Measurements from ENCODE around the gene PPP6C.
"Not testable (repeated sequence)": the region's sequence is repeated elsewhere in the genome, so short reads cannot be mapped to it uniquely, and the experiment has no call there.

The PPP6C gene

DNA sequence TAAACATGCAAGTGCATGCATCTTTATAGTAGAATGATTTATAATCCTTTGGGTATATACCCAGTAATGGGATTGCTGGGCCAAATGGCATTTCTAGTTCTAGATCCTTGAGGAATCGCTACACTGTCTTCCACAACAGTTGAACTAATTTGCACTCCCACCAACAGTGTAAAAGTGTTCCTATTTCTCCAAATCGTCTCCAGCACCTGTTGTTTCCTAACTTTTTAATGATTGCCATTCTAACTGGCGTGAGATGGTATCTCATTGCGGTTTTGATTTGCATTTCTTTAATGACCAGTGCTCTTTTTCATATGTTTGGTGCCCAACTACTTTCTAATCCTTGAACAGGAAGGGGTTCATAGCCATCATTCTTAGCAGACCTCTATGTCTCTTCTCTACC is 7.8 kb downstream of the PPP6C start:
- DNase-seq (ENCODE audit: low read depth in 2 of 2) = not testable (repeated sequence)

- DNase-seq (ENCODE audit: low read depth in 2 of 2) = no peak
Observed at GRCh38 chr9:125180876-125181275, 8.7 kb downstream of the PPP6C start.

GRCh38 chr9:125179776-125180175 is 9.8 kb downstream of the PPP6C start:
- not testable (repeated sequence) for DNase-seq (ENCODE audit: low read depth in 2 of 2)

GRCh38 chr9:125177888-125178287 is 11.7 kb downstream of the PPP6C start:
- no peak for DNase-seq (ENCODE audit: low read depth in 2 of 2)

GRCh38 chr9:125176636-125177035 is 13.0 kb downstream of the PPP6C start:
- no peak for DNase-seq (ENCODE audit: low read depth in 2 of 2)

- DNase-seq (ENCODE audit: low read depth in 2 of 2) = no peak
Observed at GRCh38 chr9:125172031-125172755, 17.4 kb downstream of the PPP6C start.

GRCh38 chr9:125169895-125170294 is 19.7 kb downstream of the PPP6C start:
- no peak for DNase-seq (ENCODE audit: low read depth in 2 of 2)

DNA sequence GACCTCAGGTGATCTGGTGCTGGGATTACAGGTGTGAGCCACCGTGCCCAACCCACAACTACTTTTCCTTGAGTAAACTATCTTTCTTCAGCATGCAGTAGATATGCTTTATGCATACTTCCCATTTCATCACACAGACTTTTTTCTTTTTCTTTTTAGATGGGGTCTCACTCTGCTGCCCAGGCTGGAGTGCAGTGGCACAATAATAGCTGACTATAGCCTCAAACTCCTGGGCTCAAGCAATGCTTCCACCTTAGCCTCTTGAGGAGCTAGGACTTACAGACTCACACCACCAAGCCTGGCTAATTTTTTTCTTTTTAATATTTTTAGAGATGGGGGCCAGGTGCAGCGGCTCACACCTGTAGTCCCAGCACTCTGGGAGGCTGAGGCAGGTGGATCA is 22.8 kb downstream of the PPP6C start:
- no peak for DNase-seq (ENCODE audit: low read depth in 2 of 2)

GRCh38 chr9:125162891-125163290 is 26.7 kb downstream of the PPP6C start:
- DNase-seq (ENCODE audit: low read depth in 2 of 2) = not testable (repeated sequence)

- DNase-seq (ENCODE audit: low read depth in 2 of 2) = no peak
Observed at GRCh38 chr9:125161284-125161918, 28.2 kb downstream of the PPP6C start.

DNA sequence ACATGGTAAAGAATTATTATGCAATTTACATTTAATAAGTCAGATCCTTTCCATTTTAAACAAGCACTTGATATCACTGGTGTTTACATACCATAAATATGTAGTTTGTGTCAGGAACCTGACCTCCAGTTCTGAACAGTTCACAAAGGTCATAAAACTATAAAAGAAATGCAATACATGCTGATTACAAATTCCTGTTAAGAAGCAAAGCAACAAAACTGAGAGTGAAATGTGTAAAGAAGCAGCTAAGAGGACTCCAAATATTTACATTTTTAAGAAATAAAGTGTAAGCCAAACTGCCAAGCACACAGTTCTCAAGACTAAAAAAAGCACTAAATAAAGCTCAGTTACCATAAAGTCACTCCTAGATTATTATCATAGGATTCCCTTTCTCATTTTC is 28.9 kb downstream of the PPP6C start:
- DNase-seq (ENCODE audit: low read depth in 2 of 2) = no peak

- DNase-seq (ENCODE audit: low read depth in 2 of 2) = no peak
Observed at GRCh38 chr9:125156551-125156950, 33.1 kb downstream of the PPP6C start.

GRCh38 chr9:125153712-125154367 is 35.8 kb downstream of the PPP6C start:
- no peak for DNase-seq (ENCODE audit: low read depth in 2 of 2)

GRCh38 chr9:125151730-125152129 is 37.9 kb downstream of the PPP6C start:
- DNase-seq (ENCODE audit: low read depth in 2 of 2) = no peak

DNA sequence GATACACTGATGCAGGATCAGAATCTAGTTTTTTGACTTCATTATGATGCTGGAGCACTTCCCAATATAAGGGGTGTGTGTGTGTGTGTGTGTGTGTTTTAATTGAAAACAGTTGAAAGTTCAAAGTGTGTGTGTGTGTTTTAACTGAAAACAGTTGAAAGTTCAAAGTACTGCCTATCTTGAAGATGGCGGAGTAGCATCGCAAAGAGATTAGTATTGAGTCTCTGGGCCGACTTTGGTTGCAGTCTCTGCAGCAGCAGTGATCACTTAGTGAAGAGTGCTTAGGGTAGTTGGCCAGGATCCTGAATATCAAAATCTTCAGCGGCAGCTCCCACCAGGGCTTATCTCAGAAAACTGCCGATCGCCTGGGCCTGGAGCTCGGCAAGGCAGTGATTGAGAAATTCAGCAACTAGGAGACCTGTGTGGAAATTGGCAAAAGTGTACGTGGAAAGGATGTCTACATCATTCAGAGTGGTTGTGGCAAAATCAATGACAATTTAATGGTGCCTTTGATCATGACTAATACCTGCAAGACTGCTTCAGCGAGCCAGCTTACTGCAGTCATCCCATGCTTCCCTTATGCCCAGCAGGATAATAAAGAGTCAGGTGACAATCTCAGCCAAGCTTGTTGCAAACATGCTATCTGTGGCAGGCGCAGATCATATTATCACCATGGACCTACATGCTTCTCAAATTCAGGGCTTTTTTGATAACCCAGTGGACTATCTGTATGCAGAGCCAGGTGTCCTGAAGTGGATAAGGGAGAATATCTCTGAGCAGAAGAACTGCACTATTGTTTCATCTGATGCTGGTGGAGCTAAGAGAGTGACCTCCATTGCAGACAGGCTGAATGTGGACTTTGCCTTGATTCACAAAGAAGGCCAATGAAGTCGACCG is 39.0 kb downstream of the PPP6C start:
- no peak for DNase-seq (ENCODE audit: low read depth in 2 of 2)

DNA sequence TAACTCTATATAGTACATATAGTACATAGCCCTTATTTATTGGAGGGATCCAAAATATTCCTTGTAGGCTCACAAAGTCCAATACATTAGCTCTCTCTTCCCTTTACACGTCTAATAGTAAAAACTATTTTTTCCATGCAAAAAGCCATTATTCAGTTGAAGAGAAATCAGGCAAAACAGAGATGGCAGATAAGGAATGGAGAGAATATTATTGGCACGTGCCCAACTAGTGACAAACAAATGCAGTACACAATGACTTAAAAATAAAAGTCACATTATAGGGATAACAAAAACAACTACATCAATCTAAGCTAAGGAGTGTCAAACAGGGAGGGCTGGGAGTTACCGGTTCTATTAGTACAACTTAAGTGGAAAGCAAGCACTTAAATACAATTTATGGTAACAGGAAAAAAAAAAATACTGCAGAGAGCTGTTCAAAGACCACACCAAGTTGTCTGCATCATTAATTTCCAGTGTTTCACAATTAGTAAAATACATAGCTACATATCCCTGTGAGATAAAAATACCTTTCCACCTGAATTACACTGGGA is 42.1 kb downstream of the PPP6C start:
- DNase-seq (ENCODE audit: low read depth in 2 of 2) = no peak

DNA sequence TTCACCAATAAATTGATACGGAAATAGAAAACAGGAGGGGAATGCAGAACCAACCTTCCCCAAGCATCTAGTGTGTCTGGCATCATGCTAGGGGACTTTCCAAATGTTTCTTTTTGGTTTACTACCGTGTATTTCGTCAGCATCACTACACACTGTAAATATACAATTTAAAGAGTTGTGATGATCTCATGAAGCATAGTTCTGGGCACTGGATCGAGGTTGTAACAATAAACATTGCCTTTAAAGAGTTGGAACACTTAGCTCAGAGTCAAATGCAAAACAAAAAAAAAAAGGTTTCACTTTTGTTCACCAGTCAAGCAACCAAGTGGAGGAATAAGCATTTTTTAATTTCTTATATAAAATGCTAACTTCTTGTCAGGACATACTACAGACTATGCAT is 43.4 kb downstream of the PPP6C start:
- no peak for DNase-seq (ENCODE audit: low read depth in 2 of 2)

- no peak for DNase-seq (ENCODE audit: low read depth in 2 of 2)
Observed at GRCh38 chr9:125145425-125145824, 44.2 kb downstream of the PPP6C start.

DNA sequence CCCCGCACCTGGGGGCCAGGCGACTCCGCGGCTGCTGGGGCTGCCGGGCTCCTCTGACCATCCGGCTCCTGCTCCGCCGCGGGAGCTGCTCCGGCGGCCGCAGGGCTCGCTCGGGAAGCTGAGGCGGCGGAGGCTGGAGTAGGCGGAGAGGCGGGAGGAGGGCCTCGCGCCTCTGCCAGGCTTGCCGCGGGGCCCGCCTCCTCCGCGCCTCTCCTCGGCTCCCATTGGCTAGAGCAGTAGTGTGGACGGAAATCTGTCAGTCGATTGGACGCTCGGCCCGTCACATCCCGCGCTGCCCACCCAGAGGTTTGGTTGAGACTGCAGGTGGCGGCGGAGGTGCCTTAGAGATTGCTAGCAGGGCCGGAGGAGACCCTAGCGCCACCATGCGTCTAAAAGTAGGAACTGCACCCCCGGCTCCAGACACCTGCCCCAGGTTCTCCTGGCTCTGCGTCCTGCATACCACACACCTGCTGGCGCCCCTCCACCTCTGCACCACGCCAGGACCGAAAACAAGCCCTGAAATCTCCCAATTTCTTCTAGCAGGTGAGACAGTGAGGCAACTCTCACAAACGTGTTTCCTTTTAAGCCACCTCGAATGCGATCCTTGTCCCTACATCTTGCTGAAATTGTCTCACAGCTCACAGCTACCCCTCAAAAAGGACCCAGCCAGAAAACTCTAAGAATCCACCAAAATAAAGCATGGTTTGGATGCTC is 46.1 kb downstream of the PPP6C start, which contains the start of gene SCAI:
Gene SCAI, minus strand, starts transcription at position 152 of the 714 bp plus-strand sequence. Its CDS starts 91 bp downstream, at position 61.
- DNase-seq (ENCODE audit: low read depth in 2 of 2) = peak; percentile 92 to 96

GRCh38 chr9:125142560-125143376 is 46.8 kb downstream of the PPP6C start:
- DNase-seq (ENCODE audit: low read depth in 2 of 2) = peak in 1 of 2 donors; percentile 0
